Stimulated activated CD8-positive, alpha-beta memory T cell treated with anti-CD3 and anti-CD28 coated beads, Interleukin-15, amount 100 ng/mL, for 1 hour (primary cell): ENCODE measurements around the gene DSC3.

Source experiments
- DNase-seq: peaks from one replicate; pipeline ENCODE4 v3.0.0-alpha.2; 2020; ENCODE audit warnings: low read depth

DSC3 gene

GRCh38 chr18:31042406-31043181 lies at the start of gene DSC3:
Gene DSC3, minus strand, starts transcription at chr18:31042742. Its CDS starts 82 bp downstream, at chr18:31042660.
- no peak for DNase-seq

GRCh38 chr18:31091350-31091749 lies 48.8 kb upstream of the DSC3 start:
- no peak for DNase-seq

- DNase-seq = no peak
These were observed 46.0 kb upstream of the DSC3 start for GRCh38 chr18:31088532-31088931.

- no peak for DNase-seq
These were observed 37.4 kb upstream of the DSC3 start for GRCh38 chr18:31079973-31080372.

- DNase-seq = no peak
These were observed 35.3 kb upstream of the DSC3 start for GRCh38 chr18:31077878-31078277.

- DNase-seq = no peak
These were observed 29.6 kb upstream of the DSC3 start for GRCh38 chr18:31072175-31072574.

GRCh38 chr18:31070206-31070605 lies 27.7 kb upstream of the DSC3 start:
- no peak for DNase-seq

GRCh38 chr18:31066266-31066665 lies 23.7 kb upstream of the DSC3 start:
- no peak for DNase-seq

- no peak for DNase-seq
These were observed 22.7 kb upstream of the DSC3 start for GRCh38 chr18:31065036-31065773.

- DNase-seq = no peak
These were observed 21.6 kb upstream of the DSC3 start for GRCh38 chr18:31064130-31064529.

GRCh38 chr18:31061945-31062344 lies 19.4 kb upstream of the DSC3 start:
- no peak for DNase-seq

GRCh38 chr18:31058897-31059296 lies 16.4 kb upstream of the DSC3 start:
- no peak for DNase-seq

GRCh38 chr18:31057917-31058316 lies 15.4 kb upstream of the DSC3 start:
- no peak for DNase-seq

- no peak for DNase-seq
These were observed 14.5 kb upstream of the DSC3 start for GRCh38 chr18:31057051-31057450.

GRCh38 chr18:31056296-31056695 lies 13.8 kb upstream of the DSC3 start:
- DNase-seq = no peak

- no peak for DNase-seq
These were observed 8.1 kb upstream of the DSC3 start for GRCh38 chr18:31050635-31051034.

- no peak for DNase-seq
These were observed 6.6 kb upstream of the DSC3 start for GRCh38 chr18:31049189-31049588.

GRCh38 chr18:31048216-31048615 lies 5.7 kb upstream of the DSC3 start:
- no peak for DNase-seq

GRCh38 chr18:31046916-31047315 lies 4.4 kb upstream of the DSC3 start:
- DNase-seq = no peak

GRCh38 chr18:31045599-31045998 lies 3.1 kb upstream of the DSC3 start:
- DNase-seq = no peak

- DNase-seq = no peak
These were observed 2.4 kb upstream of the DSC3 start for GRCh38 chr18:31044926-31045325.

- no peak for DNase-seq
These were observed 1.2 kb upstream of the DSC3 start for GRCh38 chr18:31043709-31044108.

- no peak for DNase-seq
These were observed 497 bp downstream of the DSC3 start for GRCh38 chr18:31042084-31042405.
